Measurements from ENCODE around the gene MTHFD2L.

DNA sequence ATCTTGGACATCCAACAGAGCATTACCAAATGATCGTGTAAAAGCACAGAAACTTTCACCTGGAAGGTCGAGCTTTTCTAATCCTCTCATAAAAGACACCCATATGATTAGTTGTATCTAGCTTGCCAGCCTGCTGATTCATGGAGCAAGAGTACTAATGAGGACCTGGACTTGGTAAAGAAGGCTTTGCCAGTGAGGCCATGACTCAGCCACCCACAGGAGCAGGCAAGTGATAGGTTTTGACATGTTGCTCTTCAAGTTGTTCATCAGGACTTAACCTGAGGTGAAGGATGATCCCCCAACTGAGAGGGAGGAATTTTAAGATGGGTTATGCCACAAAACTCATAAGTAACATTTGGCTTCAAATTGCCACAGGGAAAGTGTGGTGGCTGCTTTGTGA lies 125.7 kb downstream of the MTHFD2L start:
- TF ChIP-seq POLR2AphosphoS5 (IDR thresholded peaks at IDR 0.05; ENCODE audit: low read depth, low read length) (no peak), POLR2A (IDR thresholded peaks at IDR 0.05; ENCODE audit: low read depth, low read length) (no peak), TAF1 (IDR thresholded peaks at IDR 0.05; ENCODE audit: borderline replicate concordance, low read depth, low read length) (no peak)

All from GM12892 (cell line).